Activated CD4-positive, alpha-beta T cell treated with anti-CD3 and anti-CD28 coated beads, Interleukin-2, amount 50 U/mL, for 24 hours (primary cell): ENCODE data around the gene ARHGEF9.

ENCODE experiments used
- DNase-seq, 2 donors: peaks; one replicate each; pipeline ENCODE4 v3.0.0-alpha.2; 2020; ENCODE audit warnings: low read depth in 1 of 2, low spot score in 1 of 2

Gene ARHGEF9

GRCh38 chrX:63746715-63747114, 38.3 kb downstream of the ARHGEF9 start:
- DNase-seq = no peak

- DNase-seq = no peak
Observed at GRCh38 chrX:63746278-63746677, 38.7 kb downstream of the ARHGEF9 start.

GRCh38 chrX:63744850-63745394, 40.1 kb downstream of the ARHGEF9 start:
- no peak for DNase-seq

GRCh38 chrX:63743596-63743995, 41.4 kb downstream of the ARHGEF9 start:
- DNase-seq = no peak

- DNase-seq = no peak
Observed at GRCh38 chrX:63740382-63740781, 44.6 kb downstream of the ARHGEF9 start.

- no peak for DNase-seq
Observed at GRCh38 chrX:63739885-63740284, 45.1 kb downstream of the ARHGEF9 start.

GRCh38 chrX:63738696-63739095, 46.3 kb downstream of the ARHGEF9 start:
- no peak for DNase-seq

GRCh38 chrX:63737131-63737921, 47.7 kb downstream of the ARHGEF9 start:
- DNase-seq = no peak

GRCh38 chrX:63735882-63736281, 49.1 kb downstream of the ARHGEF9 start:
- DNase-seq = no peak

- DNase-seq = no peak
Observed at GRCh38 chrX:63720293-63720692, 64.7 kb downstream of the ARHGEF9 start.

GRCh38 chrX:63719633-63720032, 65.4 kb downstream of the ARHGEF9 start:
- DNase-seq = no peak

- DNase-seq = no peak
Observed at GRCh38 chrX:63718010-63718694, 66.9 kb downstream of the ARHGEF9 start.

GRCh38 chrX:63713526-63713925, 71.5 kb downstream of the ARHGEF9 start:
- DNase-seq = no peak

GRCh38 chrX:63708801-63709200, 76.2 kb downstream of the ARHGEF9 start:
- DNase-seq = no peak

GRCh38 chrX:63702556-63702955, 82.5 kb downstream of the ARHGEF9 start:
- DNase-seq = no peak

- peak in 1 of 2 donors; percentile 1 for DNase-seq
Observed at GRCh38 chrX:63686878-63687714, 97.9 kb downstream of the ARHGEF9 start.

GRCh38 chrX:63680423-63680822, 104.6 kb downstream of the ARHGEF9 start:
- no peak for DNase-seq

GRCh38 chrX:63679432-63679831, 105.6 kb downstream of the ARHGEF9 start:
- DNase-seq = no peak

GRCh38 chrX:63675716-63676115, 109.3 kb downstream of the ARHGEF9 start:
- DNase-seq = no peak

GRCh38 chrX:63673896-63674295, 111.1 kb downstream of the ARHGEF9 start:
- DNase-seq = no peak

- no peak for DNase-seq
Observed at GRCh38 chrX:63664741-63665140, 120.3 kb downstream of the ARHGEF9 start.
